ENCODE results near the gene GCM1.

GRCh38 chr6:53125276-53125675, 23.4 kb downstream of the GCM1 start:
- TF ChIP-seq CTCF (IDR thresholded peaks at IDR 0.05; ENCODE audit: low read depth, low read length, poor library complexity, severe bottlenecking) (no peak), EZH2phosphoT487 (IDR thresholded peaks at IDR 0.05; ENCODE audit: borderline replicate concordance, low read length) (no peak)
